Measurements from ENCODE around the gene SVIP. TPM values are rescaled to one million over a fixed set of nuclear protein-coding genes. Genes with fewer than 3 reads are reported as not detected.

SVIP gene
- polyA plus RNA-seq, 3 donors: 1.0 to 3.1 (median 2.6) TPM

- Histone ChIP-seq H3K9me3 (replicated peaks in 1 of 2; ENCODE audit: control insufficient read depth in 1 of 2, insufficient read depth in 1 of 2, low read length in 2 of 2) (no peaks in the 10 kb centered on the region), H4K20me1 (ENCODE audit: insufficient read depth, low read length) (no peaks in the 10 kb centered on the region), H3K9ac (ENCODE audit: insufficient read depth, low read length, poor library complexity, severe bottlenecking) (no peak overlapping the region), H3K4me3 (replicated peaks in 1 of 3; ENCODE audit: low read depth in 2 of 3, low read length in 3 of 3) (no peak overlapping the region), H2AFZ (ENCODE audit: insufficient read depth, low read depth, low read length, poor library complexity, severe bottlenecking) (no peak overlapping the region), H3K4me1 (ENCODE audit: control insufficient read depth in 1 of 2, insufficient read depth in 2 of 2, low read length in 2 of 2) (no peaks in the 10 kb centered on the region), H3K27ac (ENCODE audit: low read depth in 1 of 2, low read length in 2 of 2) (no peak overlapping the region), H3K4me2 (replicated peaks; ENCODE audit: extremely low read depth, low read length, poor library complexity, severe bottlenecking) (no peak overlapping the region), H3K79me2 (ENCODE audit: insufficient read depth, low read length) (no peaks in the 10 kb centered on the region), H3K36me3 (replicated peaks in 1 of 2; ENCODE audit: control insufficient read depth in 1 of 2, insufficient read depth in 2 of 2, low read length in 2 of 2) (no peaks in the 10 kb centered on the region), H3K27me3 (ENCODE audit: control insufficient read depth in 2 of 2, insufficient read depth in 2 of 2, low read length in 2 of 2) (no peaks in the 10 kb centered on the region)
- peaks cover 0 to 2% (median 0%) of the 10 kb centered on the region in 7 donors for H3K9me3 Mint-ChIP-seq
- H3K27ac Mint-ChIP-seq: no peak overlapping the region
- intact Hi-C loops (cut with micrococcal nuclease): loop anchor here in 1 of 2 donors (10.0 kb wide), 1 partner anchor 450 kb away; the partner anchor contains the start of gene SLC17A6
- H3K27me3 Mint-ChIP-seq (ENCODE audit: low read depth in 3 of 3): no peaks in the 10 kb centered on the region
- no peaks in the 10 kb centered on the region for H3K4me1 Mint-ChIP-seq
- H3K36me3 Mint-ChIP-seq: no peaks in the 10 kb centered on the region
- no peak for DNase-seq
- TF ChIP-seq CTCF (IDR thresholded peaks at IDR 0.05): no peak
- H3K4me3 Mint-ChIP-seq: no peak overlapping the region
These were observed 44.4 kb downstream of the SVIP start for GRCh38 chr11:22785251-22785650.

GRCh38 chr11:22780952-22781593, 48.5 kb downstream of the SVIP start:
- no peak overlapping the region for H3K4me3 ChIP-seq (replicated peaks in 1 of 3; ENCODE audit: low read depth in 2 of 3, low read length in 3 of 3)
- Mint-ChIP-seq H3K9me3 (peaks cover 0 to 2% (median 0%) of the 10 kb centered on the region in 7 donors), H3K4me3 (no peak overlapping the region), H3K27ac (no peak overlapping the region), H3K36me3 (no peaks in the 10 kb centered on the region), H3K27me3 (ENCODE audit: low read depth in 3 of 3) (no peaks in the 10 kb centered on the region), H3K4me1 (no peaks in the 10 kb centered on the region)
- no peaks in the 10 kb centered on the region for H3K4me1 ChIP-seq (ENCODE audit: control insufficient read depth in 1 of 2, insufficient read depth in 2 of 2, low read length in 2 of 2)
- H4K20me1 ChIP-seq (ENCODE audit: insufficient read depth, low read length): no peaks in the 10 kb centered on the region
- H3K4me2 ChIP-seq (replicated peaks; ENCODE audit: extremely low read depth, low read length, poor library complexity, severe bottlenecking): no peak overlapping the region
- H2AFZ ChIP-seq (ENCODE audit: insufficient read depth, low read depth, low read length, poor library complexity, severe bottlenecking): no peak overlapping the region
- H3K9ac ChIP-seq (ENCODE audit: insufficient read depth, low read length, poor library complexity, severe bottlenecking): no peak overlapping the region
- intact Hi-C loops (cut with micrococcal nuclease): loop anchor here in 1 of 2 donors (10.0 kb wide), 1 partner anchor 446 kb away; the partner anchor contains the start of gene SLC17A6
- no peaks in the 10 kb centered on the region for H3K79me2 ChIP-seq (ENCODE audit: insufficient read depth, low read length)
- no peaks in the 10 kb centered on the region for H3K9me3 ChIP-seq (replicated peaks in 1 of 2; ENCODE audit: control insufficient read depth in 1 of 2, insufficient read depth in 1 of 2, low read length in 2 of 2)
- no peak for TF ChIP-seq CTCF (IDR thresholded peaks at IDR 0.05)
- DNase-seq: no peak
- H3K36me3 ChIP-seq (replicated peaks in 1 of 2; ENCODE audit: control insufficient read depth in 1 of 2, insufficient read depth in 2 of 2, low read length in 2 of 2): no peaks in the 10 kb centered on the region
- no CpG with 5 or more reads among the region's 3 CpGs for WGBS (ENCODE audit: insufficient coverage)
- H3K27ac ChIP-seq (ENCODE audit: low read depth in 1 of 2, low read length in 2 of 2): no peak overlapping the region
- no peaks in the 10 kb centered on the region for H3K27me3 ChIP-seq (ENCODE audit: control insufficient read depth in 2 of 2, insufficient read depth in 2 of 2, low read length in 2 of 2)

All from CD14-positive monocyte (primary cell).